Upper lobe of left lung (tissue), 6 donors: ENCODE measurements around the gene WLS. TPM values are rescaled to one million over a fixed set of nuclear protein-coding genes. Genes with fewer than 3 reads are reported as not detected.
"Not testable (repeated sequence)": the region's sequence is repeated elsewhere in the genome, so short reads cannot be mapped to it uniquely, and the experiment has no call there.

Source experiments
- ATAC-seq, 2 donors: fragments of 200-7000 bp; cut with Tn5 transposase; one replicate each; pipeline ENCODE4 v1.9.1; 2022; ENCODE audit warnings: mild to moderate bottlenecking in 2 of 2, moderate library complexity in 2 of 2; ENCODE audit not compliant: low FRiP score in 2 of 2
- DNase-seq, 2 donors: peaks; one replicate each; pipeline ENCODE4 v3.0.0-alpha.2; 2019 to 2020
- H3K27ac ChIP-seq, 4 donors: fragments of 200-600 bp; sonication (generic); one replicate each; pipeline ENCODE4 v1.5.1; 2016 to 2019
- H3K27me3 ChIP-seq, 4 donors: fragments of 200-600 bp; sonication (generic); one replicate each; pipeline ENCODE4 v1.5.1; 2017 to 2019
- H3K36me3 ChIP-seq, 4 donors: fragments of 200-600 bp; sonication (generic); one replicate each; pipeline ENCODE4 v1.5.1; 2016 to 2019
- H3K4me1 ChIP-seq, 4 donors: fragments of 200-600 bp; sonication (generic); one replicate each; pipeline ENCODE4 v1.5.1; 2018 to 2019
- H3K4me3 ChIP-seq, 4 donors: fragments of 200-600 bp; sonication (generic); one replicate each; pipeline ENCODE4 v1.5.1; 2017 to 2019; ENCODE audit warnings: mild to moderate bottlenecking in 2 of 4, moderate library complexity in 1 of 4
- H3K9me3 ChIP-seq, 4 donors: fragments of 200-600 bp; sonication (generic); one replicate each; pipeline ENCODE4 v1.5.1; 2018 to 2019
- EP300 ChIP-seq, 4 donors: sonication (generic); formaldehyde crosslinking; IDR thresholded peaks; one replicate each; pipeline ENCODE4 v1.5.1; 2017; ENCODE audit warnings: antibody characterized with exemption in 4 of 4, control low read depth in 2 of 4
- POLR2A ChIP-seq, 4 donors: fragments of 450-650 bp; IDR thresholded peaks; one replicate each; pipeline ENCODE4 v1.5.1; 2016 to 2017; ENCODE audit warnings: antibody characterized with exemption in 4 of 4, mild to moderate bottlenecking in 2 of 4
- POLR2AphosphoS5 ChIP-seq, 2 donors: sonication (generic); formaldehyde crosslinking; IDR thresholded peaks; one replicate each; pipeline ENCODE4 v1.5.1; 2017; ENCODE audit warnings: antibody characterized with exemption in 2 of 2
- WGBS, 2 donors: methylation state at CpG; one replicate each; pipeline ENCODE4 v1.1.5; 2017 to 2018; 5-methylcytosine and 5-hydroxymethylcytosine counted together
- total RNA-seq, 6 donors: library from RNA; depleted of rRNA in 4 of 6; stranded (reverse); fragments of >200 nt in 4 of 6; gene quantifications; one replicate each; pipeline versions ENCODE4 v1.1.0 to v1.2.1, GENCODE V29; 2016 to 2021
- TF ChIP-seq, protein P1 (sequence below), 6 experiments: fragments of 450-650 bp in 4 of 6; fragments of 200-600 bp in 2 of 6; sonication (generic) in 2 of 6; IDR thresholded peaks; one replicate each; pipeline ENCODE4 v1.5.1; 2016 to 2019; ENCODE audit warnings: antibody characterized with exemption in 6 of 6
- donor health status: DM: no; HTN: no; CAD: no; lungs with moderate emphysema.
- donor health status: DM: no; HTN: yes; CAD: no; lungs with severe emphysema.

WLS gene
- total RNA-seq, 6 donors from 2014 or later: 33.5 to 113 (median 61.3) TPM

DNA sequence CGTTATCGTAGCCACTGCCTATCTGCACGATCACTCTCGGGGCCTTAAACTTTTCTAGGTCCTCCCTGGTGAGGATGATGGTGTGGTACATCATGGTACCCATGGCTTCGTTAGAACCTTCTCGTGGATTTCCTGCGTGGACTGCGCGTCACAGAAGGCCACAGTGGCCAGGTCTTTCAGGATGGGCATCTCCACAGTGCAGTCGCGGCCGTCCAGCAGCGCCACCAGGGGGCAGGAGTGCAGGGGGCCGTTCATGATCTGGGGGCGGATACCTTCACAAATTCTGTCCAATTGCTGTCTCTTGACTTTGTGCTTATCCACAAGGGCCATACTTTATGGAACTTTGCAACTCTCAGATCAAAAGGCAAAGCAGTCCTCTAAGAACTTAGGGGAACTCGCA is 69.6 kb downstream of the WLS start:
- WGBS, 2 donors: 95 to 97% methylated on average over 10 to 16 of the region's 16 CpGs
- no peak for TF ChIP-seq POLR2A (IDR thresholded peaks at IDR 0.05)
- TF ChIP-seq, protein P1, sequence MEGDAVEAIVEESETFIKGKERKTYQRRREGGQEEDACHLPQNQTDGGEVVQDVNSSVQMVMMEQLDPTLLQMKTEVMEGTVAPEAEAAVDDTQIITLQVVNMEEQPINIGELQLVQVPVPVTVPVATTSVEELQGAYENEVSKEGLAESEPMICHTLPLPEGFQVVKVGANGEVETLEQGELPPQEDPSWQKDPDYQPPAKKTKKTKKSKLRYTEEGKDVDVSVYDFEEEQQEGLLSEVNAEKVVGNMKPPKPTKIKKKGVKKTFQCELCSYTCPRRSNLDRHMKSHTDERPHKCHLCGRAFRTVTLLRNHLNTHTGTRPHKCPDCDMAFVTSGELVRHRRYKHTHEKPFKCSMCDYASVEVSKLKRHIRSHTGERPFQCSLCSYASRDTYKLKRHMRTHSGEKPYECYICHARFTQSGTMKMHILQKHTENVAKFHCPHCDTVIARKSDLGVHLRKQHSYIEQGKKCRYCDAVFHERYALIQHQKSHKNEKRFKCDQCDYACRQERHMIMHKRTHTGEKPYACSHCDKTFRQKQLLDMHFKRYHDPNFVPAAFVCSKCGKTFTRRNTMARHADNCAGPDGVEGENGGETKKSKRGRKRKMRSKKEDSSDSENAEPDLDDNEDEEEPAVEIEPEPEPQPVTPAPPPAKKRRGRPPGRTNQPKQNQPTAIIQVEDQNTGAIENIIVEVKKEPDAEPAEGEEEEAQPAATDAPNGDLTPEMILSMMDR (IDR thresholded peaks at IDR 0.05): peak in 2 of 6 experiments; percentile 9 to 31
- Histone ChIP-seq H3K27ac (no peak overlapping the region), H3K4me1 (no peaks in the 10 kb centered on the region), H3K9me3 (no peaks in the 10 kb centered on the region), H3K27me3 (no peaks in the 10 kb centered on the region), H3K4me3 (no peak overlapping the region), H3K36me3 (peaks cover 0 to 18% (median 1%) of the 10 kb centered on the region in 4 donors)
- ATAC-seq (no peak), DNase-seq (peak in 1 of 2 donors; percentile 69)

DNA sequence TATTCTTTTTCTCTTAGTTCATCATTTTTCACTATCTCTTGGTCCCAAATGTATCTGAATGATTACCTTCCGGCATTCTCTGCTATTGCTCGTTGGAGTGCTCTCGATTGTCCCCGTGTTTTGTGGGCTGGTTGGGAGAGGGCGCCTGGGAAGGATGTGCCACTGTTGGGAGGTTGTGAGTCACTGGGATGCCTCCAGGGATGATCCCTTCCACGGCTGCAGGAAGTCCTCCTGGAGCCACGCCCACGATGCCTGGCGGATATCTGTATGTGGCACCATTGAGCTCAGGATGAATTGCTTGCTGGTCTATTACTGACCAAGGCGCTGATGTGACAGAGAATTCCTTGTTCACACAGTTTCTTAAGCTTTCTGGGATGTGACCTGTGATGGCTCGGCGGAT is 70.7 kb downstream of the WLS start:
- not testable (repeated sequence) for DNase-seq, H3K9me3 ChIP-seq, H3K4me3 ChIP-seq, ATAC-seq, H3K27me3 ChIP-seq, H3K27ac ChIP-seq, H3K4me1 ChIP-seq
- H3K36me3 ChIP-seq: peaks cover 0 to 19% (median 5%) of the 10 kb centered on the region in 4 donors
- WGBS, 2 donors: 93% methylated on average over 10 to 12 of the region's 12 CpGs

DNA sequence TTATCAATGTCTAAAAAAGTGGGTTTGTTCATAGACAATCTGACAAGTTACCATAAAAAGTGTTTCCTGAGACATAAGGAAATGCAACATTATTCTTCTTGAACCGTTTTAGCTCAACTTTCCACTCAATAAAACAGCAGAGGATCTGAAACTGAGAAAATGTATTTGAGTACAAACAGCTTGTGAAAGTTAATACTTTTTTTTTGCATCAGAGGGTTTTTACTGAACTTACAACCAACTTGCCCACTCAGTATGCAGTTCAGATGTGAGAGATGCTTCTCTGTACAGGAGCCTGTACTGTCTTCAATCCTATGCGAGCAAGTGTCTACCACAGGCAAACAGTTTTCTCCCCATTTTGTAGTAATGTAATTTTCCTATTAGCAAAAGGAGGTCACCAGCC is 71.4 kb downstream of the WLS start:
- not testable (repeated sequence) for ATAC-seq, H3K27ac ChIP-seq, DNase-seq, H3K4me3 ChIP-seq, H3K4me1 ChIP-seq, H3K27me3 ChIP-seq, H3K9me3 ChIP-seq
- H3K36me3 ChIP-seq: peaks cover 0 to 19% (median 5%) of the 10 kb centered on the region in 4 donors
- 65 to 69% methylated on average over 2 of the region's 2 CpGs for WGBS, 2 donors

DNA sequence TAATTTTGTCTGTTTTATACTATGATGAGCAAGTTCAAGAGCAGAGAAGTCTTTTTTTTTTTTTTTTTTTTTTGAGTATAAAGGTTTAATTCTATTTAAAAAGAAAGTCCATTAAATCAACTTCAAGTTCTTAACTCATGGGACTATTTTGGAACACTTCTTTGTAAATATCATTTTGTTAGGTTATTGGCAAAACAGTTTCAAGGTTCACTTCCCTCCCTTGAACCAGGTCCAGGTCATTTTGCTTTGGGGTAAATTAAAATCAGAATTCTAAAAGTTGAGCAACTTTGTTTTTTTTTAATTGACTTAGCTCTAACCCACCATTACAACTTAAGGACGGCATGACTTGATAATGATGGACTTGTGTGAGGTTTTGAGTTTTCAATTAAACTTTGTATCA is 72.3 kb downstream of the WLS start:
- no peak overlapping the region for H3K4me3 ChIP-seq
- no peaks in the 10 kb centered on the region for H3K27me3 ChIP-seq
- 97 to 100% methylated on average over 1 of the region's 1 CpG for WGBS, 2 donors
- TF ChIP-seq POLR2A (IDR thresholded peaks at IDR 0.05) (no peak), POLR2AphosphoS5 (IDR thresholded peaks at IDR 0.05) (no peak), EP300 (IDR thresholded peaks at IDR 0.05) (no peak)
- TF ChIP-seq, protein P1 (IDR thresholded peaks at IDR 0.05): no peak
- H3K9me3 ChIP-seq: no peaks in the 10 kb centered on the region
- DNase-seq: no peak
- no peaks in the 10 kb centered on the region for H3K4me1 ChIP-seq
- no peak overlapping the region for H3K27ac ChIP-seq
- ATAC-seq: no peak
- peaks cover 0 to 19% (median 5%) of the 10 kb centered on the region in 4 donors for H3K36me3 ChIP-seq

DNA sequence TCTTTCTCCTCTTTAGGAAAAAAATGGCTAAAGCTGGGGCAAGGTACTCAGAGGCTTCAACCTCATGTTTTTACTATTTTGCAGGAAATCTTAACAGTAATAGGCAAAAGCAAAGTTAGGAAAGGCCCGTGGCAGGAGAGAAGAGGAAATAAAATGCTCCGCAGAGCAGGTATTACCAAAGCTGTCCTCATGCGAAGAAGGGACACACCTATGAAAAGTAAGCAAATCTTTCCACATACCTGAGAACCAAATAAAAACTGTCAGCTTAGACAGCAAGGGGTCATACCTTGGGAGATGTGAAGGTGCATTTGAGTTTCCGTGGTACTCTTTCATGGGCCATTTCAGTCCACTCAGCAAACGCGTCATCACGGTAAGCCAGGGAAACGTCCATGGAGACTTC is 73.5 kb downstream of the WLS start:
- 83 to 85% methylated on average over 8 of the region's 8 CpGs for WGBS, 2 donors
- no peaks in the 10 kb centered on the region for H3K4me1 ChIP-seq
- ATAC-seq: no peak
- TF ChIP-seq POLR2A (IDR thresholded peaks at IDR 0.05): no peak
- no peak for TF ChIP-seq EP300 (IDR thresholded peaks at IDR 0.05)
- TF ChIP-seq, protein P1 (IDR thresholded peaks at IDR 0.05): no peak
- TF ChIP-seq POLR2AphosphoS5 (IDR thresholded peaks at IDR 0.05): no peak
- H3K4me3 ChIP-seq: no peak overlapping the region
- H3K36me3 ChIP-seq: peaks cover 0 to 19% (median 5%) of the 10 kb centered on the region in 4 donors
- H3K27me3 ChIP-seq: no peaks in the 10 kb centered on the region
- no peaks in the 10 kb centered on the region for H3K9me3 ChIP-seq
- H3K27ac ChIP-seq: no peak overlapping the region
- no peak for DNase-seq

DNA sequence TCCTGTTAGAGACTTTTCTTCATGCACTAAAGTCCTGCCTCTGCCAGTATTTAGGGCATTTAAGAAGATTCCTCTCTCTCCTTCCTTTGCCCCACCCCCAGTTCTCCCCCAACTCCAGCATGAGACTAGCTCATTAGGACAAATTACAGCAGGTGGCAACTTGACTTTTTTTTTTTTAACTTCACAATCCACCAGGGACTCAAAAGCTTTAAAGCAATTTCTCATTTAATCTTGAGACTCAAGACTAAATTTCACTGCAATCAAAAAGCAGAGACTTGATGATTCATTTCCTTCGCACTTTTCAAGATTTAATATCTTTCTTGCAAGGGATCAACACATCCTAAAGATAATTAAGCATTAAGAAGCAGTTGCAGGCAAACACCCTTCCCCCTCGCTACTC is 74.9 kb downstream of the WLS start:
- Histone ChIP-seq H3K27me3 (no peaks in the 10 kb centered on the region), H3K4me3 (no peak overlapping the region), H3K9me3 (no peaks in the 10 kb centered on the region), H3K27ac (no peak overlapping the region), H3K4me1 (no peaks in the 10 kb centered on the region), H3K36me3 (peaks cover 0 to 29% (median 8%) of the 10 kb centered on the region in 4 donors)
- WGBS, 2 donors: 87 to 94% methylated on average over 2 of the region's 2 CpGs
- ATAC-seq: no peak
- no peak for DNase-seq
- TF ChIP-seq POLR2AphosphoS5 (IDR thresholded peaks at IDR 0.05) (no peak), POLR2A (IDR thresholded peaks at IDR 0.05) (no peak), EP300 (IDR thresholded peaks at IDR 0.05) (no peak)
- TF ChIP-seq, protein P1 (IDR thresholded peaks at IDR 0.05): no peak
